IMR-90 (cell line): ENCODE results near the gene UBTD1. TPM values are rescaled to one million over a fixed set of nuclear protein-coding genes. Genes with fewer than 3 reads are reported as not detected.

Experiments used
- ATAC-seq: fragments of 200-7000 bp; cut with Tn5 transposase; 2 replicates; pipeline ENCODE4 v1.9.1; 2020; ENCODE audit warnings: low read depth, mild to moderate bottlenecking, moderate library complexity
- BruUV-seq: library from RNA; stranded (reverse); fragments of 400-500 nt; replicated peaks from 2 replicates; lab custom pipeline; 2021; lab: Mats Ljungman, UMichigan
- CTCF ChIA-PET: fragments of 300-600 bp; formaldehyde crosslinking; extraction: SDS; loops from one replicate; lab custom pipeline; 2021; ENCODE audit warnings: antibody characterized with exemption; lab: Yijun Ruan, JAX
- POLR2A ChIA-PET: fragments of 300-600 bp; sonication (Branson Sonifier 250); formaldehyde crosslinking; loops from one replicate; lab custom pipeline; 2022; ENCODE audit warnings: antibody characterized with exemption; ENCODE audit not compliant: unreplicated experiment; lab: Charles Lee
- DNase-seq: peaks from one replicate; pipeline ENCODE4 v3.0.0; 2013
- H2AFZ ChIP-seq: replicated peaks from 2 replicates; pipeline ENCODE3; 2013; ENCODE audit warnings: low read length, mild to moderate bottlenecking; ENCODE audit not compliant: poor library complexity
- H2AK5ac ChIP-seq: 2 replicates; pipeline ENCODE4 v1.6.1; 2013; ENCODE audit warnings: low read depth, low read length, inconsistent platforms
- H2AK9ac ChIP-seq: replicated peaks from 2 replicates; pipeline ENCODE3; 2013; ENCODE audit warnings: mild to moderate bottlenecking, low read depth, low read length, moderate library complexity; ENCODE audit not compliant: poor library complexity
- H2BK120ac ChIP-seq: 2 replicates; pipeline ENCODE4 v1.6.1; 2013; ENCODE audit warnings: low read depth, low read length, inconsistent platforms
- H2BK15ac ChIP-seq: 3 replicates; pipeline ENCODE4 v1.6.1; 2013; ENCODE audit warnings: low read depth, low read length, inconsistent platforms
- H2BK20ac ChIP-seq: 2 replicates; pipeline ENCODE4 v1.6.1; 2013; ENCODE audit warnings: low read depth, mild to moderate bottlenecking, inconsistent platforms, low read length, moderate library complexity
- H2BK5ac ChIP-seq: 2 replicates; pipeline ENCODE4 v1.6.1; 2013; ENCODE audit warnings: mild to moderate bottlenecking, low read depth, low read length, inconsistent platforms; ENCODE audit not compliant: poor library complexity, severe bottlenecking
- H3K14ac ChIP-seq: replicated peaks from 2 replicates; pipeline ENCODE4 v1.6.1; 2013; ENCODE audit warnings: low read depth, low read length, inconsistent platforms
- H3K18ac ChIP-seq: 2 replicates; pipeline ENCODE4 v1.6.1; 2013; ENCODE audit warnings: low read depth, low read length, control low read depth
- H3K23ac ChIP-seq: 2 replicates; pipeline ENCODE4 v1.6.1; 2013; ENCODE audit warnings: low read depth, low read length, inconsistent platforms
- H3K27ac ChIP-seq: 2 replicates; pipeline ENCODE4 v1.5.1; 2013; ENCODE audit warnings: mild to moderate bottlenecking, control low read depth, low read length; ENCODE audit not compliant: insufficient read depth
- H3K27me3 ChIP-seq: 2 replicates; pipeline ENCODE4 v1.6.1; 2013; ENCODE audit warnings: low read length; ENCODE audit not compliant: control insufficient read depth, insufficient read depth
- H3K36me3 ChIP-seq: 2 replicates; pipeline ENCODE4 v1.6.1; 2013; ENCODE audit warnings: low read length, mixed read lengths; ENCODE audit not compliant: control insufficient read depth, insufficient read depth
- H3K4ac ChIP-seq: 2 replicates; pipeline ENCODE4 v1.6.1; 2013; ENCODE audit warnings: low read depth, low read length, inconsistent platforms
- H3K4me1 ChIP-seq: 2 replicates; pipeline ENCODE4 v1.6.1; 2013; ENCODE audit warnings: low read length, mixed read lengths; ENCODE audit not compliant: control insufficient read depth, insufficient read depth
- H3K4me2 ChIP-seq: 2 replicates; pipeline ENCODE4 v1.6.1; 2013; ENCODE audit warnings: low read depth, mild to moderate bottlenecking, control low read depth, low read length, moderate library complexity
- H3K4me3 ChIP-seq: 2 replicates; pipeline ENCODE4 v1.5.1; 2013; ENCODE audit warnings: low read depth, mild to moderate bottlenecking, control low read depth, low read length, moderate library complexity; ENCODE audit not compliant: insufficient read depth
- H3K56ac ChIP-seq: 2 replicates; pipeline ENCODE4 v1.6.1; 2013; ENCODE audit warnings: low read length, inconsistent platforms; ENCODE audit not compliant: insufficient read depth; ENCODE audit errors: extremely low read depth
- H3K79me1 ChIP-seq, 2 experiments: 2 replicates each; pipeline ENCODE4 v1.6.1; 2013; ENCODE audit warnings: low read length in 2 of 2, inconsistent platforms in 1 of 2, low read depth in 1 of 2
- H3K9ac ChIP-seq: 2 replicates; pipeline ENCODE4 v1.6.1; 2013; ENCODE audit warnings: low read depth, low read length, control low read depth
- H3K9me1 ChIP-seq: 2 replicates; pipeline ENCODE4 v1.6.1; 2013; ENCODE audit warnings: low read length, inconsistent platforms; ENCODE audit not compliant: insufficient read depth
- H3K9me3 ChIP-seq: 2 replicates; pipeline ENCODE4 v1.6.1; 2013; ENCODE audit warnings: low read length; ENCODE audit not compliant: control insufficient read depth, insufficient read depth
- H4K20me1 ChIP-seq: 2 replicates; pipeline ENCODE4 v1.6.1; 2013; ENCODE audit warnings: low read length, inconsistent platforms; ENCODE audit not compliant: insufficient read depth
- H4K5ac ChIP-seq: 2 replicates; pipeline ENCODE4 v1.6.1; 2013; ENCODE audit warnings: mild to moderate bottlenecking, low read depth, low read length, control low read depth
- H4K8ac ChIP-seq, 2 experiments: 2 replicates each; pipeline ENCODE4 v1.6.1; 2013; ENCODE audit warnings: low read depth in 2 of 2, low read length in 2 of 2, control low read depth in 1 of 2, inconsistent platforms in 1 of 2
- H4K91ac ChIP-seq: 2 replicates; pipeline ENCODE4 v1.6.1; 2013; ENCODE audit warnings: low read depth, low read length, inconsistent platforms; ENCODE audit not compliant: insufficient read depth
- BHLHE40 ChIP-seq: fragments of 150-350 bp; IDR thresholded peaks from 2 replicates; pipeline ENCODE4 v1.6.1; 2016; ENCODE audit warnings: mild to moderate bottlenecking, low read depth, low read length
- CEBPB ChIP-seq: IDR thresholded peaks from 2 replicates; pipeline ENCODE4 v1.6.1; 2012; ENCODE audit warnings: low read depth, low read length, improper control_type of control experiment
- CHD1 ChIP-seq: IDR thresholded peaks from 2 replicates; pipeline ENCODE4 v1.6.1; 2012; ENCODE audit warnings: low read depth, low read length, improper control_type of control experiment
- CTCF ChIP-seq: conservative IDR thresholded peaks from 2 replicates; pipeline ENCODE4 v1.5.1; 2012; ENCODE audit warnings: mild to moderate bottlenecking, low read depth, low read length, improper control_type of control experiment
- ELK1 ChIP-seq: fragments of 150-350 bp; IDR thresholded peaks from 2 replicates; pipeline ENCODE4 v1.6.1; 2016; ENCODE audit warnings: low read depth, mild to moderate bottlenecking, low read length, moderate library complexity, borderline replicate concordance
- FOS ChIP-seq: fragments of 150-350 bp; IDR thresholded peaks from 2 replicates; pipeline ENCODE4 v1.6.1; 2016; ENCODE audit warnings: low read depth, low read length
- MAFK ChIP-seq: IDR thresholded peaks from 2 replicates; pipeline ENCODE4 v1.6.1; 2012; ENCODE audit warnings: low read depth, low read length, improper control_type of control experiment
- MXI1 ChIP-seq: IDR thresholded peaks from 2 replicates; pipeline ENCODE4 v1.6.1; 2012; ENCODE audit warnings: low read depth, mild to moderate bottlenecking, low read length, moderate library complexity, borderline replicate concordance
- POLR2A ChIP-seq: IDR thresholded peaks from 2 replicates; pipeline ENCODE4 v1.6.1; 2012; ENCODE audit warnings: mild to moderate bottlenecking, low read depth, low read length
- RAD21 ChIP-seq: IDR thresholded peaks from 2 replicates; pipeline ENCODE4 v1.6.1; 2012; ENCODE audit warnings: low read length, improper control_type of control experiment
- RCOR1 ChIP-seq: IDR thresholded peaks from 2 replicates; pipeline ENCODE4 v1.6.1; 2012; ENCODE audit warnings: mild to moderate bottlenecking, low read length, improper control_type of control experiment; ENCODE audit not compliant: insufficient replicate concordance
- RFX5 ChIP-seq: IDR thresholded peaks from 2 replicates; pipeline ENCODE4 v1.8.0; 2012; ENCODE audit warnings: low read depth, mild to moderate bottlenecking, low read length, moderate library complexity
- SMC3 ChIP-seq: fragments of 150-350 bp; IDR thresholded peaks from 2 replicates; pipeline ENCODE4 v1.6.1; 2016; ENCODE audit warnings: low read depth, mild to moderate bottlenecking, antibody characterized with exemption, low read length, moderate library complexity
- USF2 ChIP-seq: fragments of 150-350 bp; IDR thresholded peaks from 2 replicates; pipeline ENCODE4 v1.6.1; 2017; ENCODE audit warnings: mild to moderate bottlenecking, antibody characterized with exemption, low read length, low read depth
- whole genome bisulfite sequencing, 2 experiments: methylation state at CpG; one replicate each; pipeline versions ENCODE4 v1.1.5 to v1.1.7; 2013; ENCODE audit warnings: missing lambda C conversion rate in 2 of 2; ENCODE audit not compliant: insufficient read length in 1 of 2; ENCODE audit errors: extremely low coverage in 2 of 2; 5-methylcytosine and 5-hydroxymethylcytosine counted together
- dilution Hi-C: fragments of 300-500 bp; cut with HindIII; formaldehyde crosslinking; loops from one replicate; pipeline ENCODE4 v1.14.3; 2018; ENCODE audit warnings: low sequenced_read_pairs; ENCODE audit not compliant: unreplicated experiment
- in situ Hi-C: fragments of 300-500 bp; cut with MboI; formaldehyde crosslinking; loops from 3 replicates; pipeline ENCODE4 v1.14.3; 2019; ENCODE audit warnings: low sequenced_read_pairs, inconsistent platforms, mixed read lengths
- intact Hi-C: fragments of 100-400 bp; cut with micrococcal nuclease; formaldehyde crosslinking; loops from 2 replicates; pipeline ENCODE4 v1.10.0; 2022
- polyA plus RNA-seq, 3 experiments: library from polyadenylated mRNA; depleted of rRNA; stranded (reverse); fragments of >200 nt; gene quantifications; 2 replicates each; pipeline ENCODE4 v1.2.3, GENCODE V29; 2012; ENCODE audit warnings: low replicate concordance in 1 of 3
- total RNA-seq: library from RNA; depleted of rRNA; stranded (reverse); fragments of >200 nt; gene quantifications from 2 replicates; pipeline ENCODE4 v1.2.3, GENCODE V29; 2012

UBTD1 gene
- total and polyA plus RNA-seq, 2 of the 4 experiments (the other 2 are of a cell fraction): 21.9 to 44.9 TPM

- DNase-seq (no peak), ATAC-seq (peak; percentile 13; the same call in 1 of the 2 replicates)
- Histone ChIP-seq H3K36me3 (peaks cover 5% of the 10 kb centered on the region; the same call in 1 of the 2 replicates), H3K14ac (peak overlapping the region; percentile 13; the same call in 1 of the 2 replicates), H2BK15ac (no peak overlapping the region), H3K9ac (no peak overlapping the region), H3K9me3 (no peaks in the 10 kb centered on the region), H3K4me2 (peak overlapping the region; percentile 5; the same call in 1 of the 2 replicates), H2BK20ac (peak overlapping the region; percentile 58; the same call in 1 of the 2 replicates), H3K27me3 (no peaks in the 10 kb centered on the region; the same call in 1 of the 2 replicates), H3K4me1 (peaks cover 16% of the 10 kb centered on the region), H3K18ac (peak overlapping the region; percentile 46), H3K79me1 (no peaks in the 10 kb centered on the region), H3K23ac (peak overlapping the region; percentile 35; the same call in 1 of the 2 replicates), H4K20me1 (peaks cover 5% of the 10 kb centered on the region; the same call in 1 of the 2 replicates), H4K5ac (no peak overlapping the region), H4K91ac (0 out of 2 replicates have a peak overlapping the region, but pooled peaks have one; percentile 24), H2AK9ac (peak overlapping the region; percentile 19), H3K4ac (peak overlapping the region; percentile 48), H4K8ac (peak overlapping the region in 1 of 2 experiments; percentile 16; a peak in 1 of 4 replicates), H3K9me1 (peaks cover 11% of the 10 kb centered on the region), H3K4me3 (no peak overlapping the region), H2AK5ac (peak overlapping the region; percentile 79), H2BK5ac (peak overlapping the region; percentile 64), H2AFZ (peak overlapping the region; percentile 8), H2BK120ac (peak overlapping the region; percentile 47; the same call in 1 of the 2 replicates), H3K27ac (peak overlapping the region; percentile 16; the same call in 1 of the 2 replicates), H3K56ac (no peak overlapping the region)
- no CpG with 5 or more reads among the region's 6 CpGs for WGBS, 2 experiments
- in situ Hi-C loops: loop anchor here (10.0 kb wide), 1 partner anchor 160 kb away; the partner anchor contains the start of gene ZFYVE27
- POLR2A ChIA-PET: interaction anchor here (0.6 kb wide), 1 partner anchor 41 kb away, joined by 4 read pairs; no protein-coding TSS in a partner anchor
- no TSS peak for BruUV-seq
- intact Hi-C loops: no loop called here
- CTCF ChIA-PET: interaction anchor here (0.7 to 0.8 kb wide), 2 partner anchors 66 to 101 kb away, joined by 3 read pairs; partner anchors contain the start of gene PI4K2A
- dilution Hi-C loops: no loop called here
- no peak for TF ChIP-seq ELK1
- TF ChIP-seq USF2: no peak
- TF ChIP-seq POLR2A: no peak
- no peak for TF ChIP-seq RAD21
- no peak for TF ChIP-seq CEBPB
- no peak for TF ChIP-seq BHLHE40
- TF ChIP-seq MAFK: no peak
- TF ChIP-seq FOS: no peak
- TF ChIP-seq CTCF: no peak
- no peak for TF ChIP-seq RFX5
- TF ChIP-seq RCOR1: no peak
- no peak for TF ChIP-seq SMC3
- TF ChIP-seq MXI1: no peak
- no peak for TF ChIP-seq CHD1
These were observed 76.5 kb downstream of the UBTD1 start for GRCh38 chr10:97575127-97575668.
